Measurements from ENCODE around the gene TBCA. TPM values are rescaled to one million over a fixed set of nuclear protein-coding genes. Genes with fewer than 3 reads are reported as not detected.

TBCA gene
- total and polyA plus RNA-seq, 5 donors from 2014 or later: 94.4 to 285 (median 197) TPM

GRCh38 chr5:77725616-77726015, 50.5 kb downstream of the TBCA start:
- no peaks in the 10 kb centered on the region for H3K9me3 Mint-ChIP-seq
- H3K4me1 ChIP-seq (ENCODE audit: control insufficient read depth, insufficient read depth, low read length, poor library complexity, severe bottlenecking): peaks cover 3% of the 10 kb centered on the region
- H3K27me3 Mint-ChIP-seq: no peaks in the 10 kb centered on the region
- H3K27ac Mint-ChIP-seq: no peak overlapping the region
- no peak overlapping the region for H3K4me3 Mint-ChIP-seq
- peaks cover 20 to 41% (median 31%) of the 10 kb centered on the region in 4 donors for H3K4me1 Mint-ChIP-seq
- no peak overlapping the region for H3K4me3 ChIP-seq (ENCODE audit: low read depth, low read length)
- DNase-seq (no peak), ATAC-seq (ENCODE audit: low read depth in 2 of 2) (no peak)
- no peak overlapping the region for H3K27ac ChIP-seq (ENCODE audit: insufficient read depth, low read length, poor library complexity, severe bottlenecking)
- peaks cover 2% of the 10 kb centered on the region for H3K36me3 Mint-ChIP-seq
- H3K27me3 ChIP-seq (ENCODE audit: control insufficient read depth, insufficient read depth, low read length): no peaks in the 10 kb centered on the region
- H3K9me3 ChIP-seq (ENCODE audit: control insufficient read depth in 2 of 2, low read length in 2 of 2): no peaks in the 10 kb centered on the region
- no peaks in the 10 kb centered on the region for H3K36me3 ChIP-seq (ENCODE audit: control insufficient read depth, insufficient read depth, low read length)

GRCh38 chr5:77724934-77725333, 51.2 kb downstream of the TBCA start:
- H3K27ac Mint-ChIP-seq: no peak overlapping the region
- Histone ChIP-seq H3K36me3 (ENCODE audit: control insufficient read depth, insufficient read depth, low read length) (no peaks in the 10 kb centered on the region), H3K9me3 (ENCODE audit: control insufficient read depth in 2 of 2, low read length in 2 of 2) (no peaks in the 10 kb centered on the region), H3K27ac (ENCODE audit: insufficient read depth, low read length, poor library complexity, severe bottlenecking) (no peak overlapping the region), H3K27me3 (ENCODE audit: control insufficient read depth, insufficient read depth, low read length) (no peaks in the 10 kb centered on the region), H3K4me3 (ENCODE audit: low read depth, low read length) (no peak overlapping the region), H3K4me1 (ENCODE audit: control insufficient read depth, insufficient read depth, low read length, poor library complexity, severe bottlenecking) (peaks cover 3% of the 10 kb centered on the region)
- ATAC-seq (ENCODE audit: low read depth in 2 of 2) (no peak), DNase-seq (no peak)
- H3K4me3 Mint-ChIP-seq: no peak overlapping the region
- H3K4me1 Mint-ChIP-seq: peaks cover 21 to 43% (median 34%) of the 10 kb centered on the region in 4 donors
- no peaks in the 10 kb centered on the region for H3K27me3 Mint-ChIP-seq
- H3K36me3 Mint-ChIP-seq: no peaks in the 10 kb centered on the region
- H3K9me3 Mint-ChIP-seq: no peaks in the 10 kb centered on the region

- DNase-seq: peak in 2 of 3 donors; percentile 6 to 65
- H3K9me3 Mint-ChIP-seq: no peaks in the 10 kb centered on the region
- peaks cover 10% of the 10 kb centered on the region for H3K36me3 Mint-ChIP-seq
- Histone ChIP-seq H3K9me3 (ENCODE audit: control insufficient read depth in 2 of 2, low read length in 2 of 2) (no peaks in the 10 kb centered on the region), H3K27me3 (ENCODE audit: control insufficient read depth, insufficient read depth, low read length) (no peaks in the 10 kb centered on the region), H3K27ac (ENCODE audit: insufficient read depth, low read length, poor library complexity, severe bottlenecking) (peak overlapping the region; percentile 75), H3K4me3 (ENCODE audit: low read depth, low read length) (peak overlapping the region; percentile 54), H3K4me1 (ENCODE audit: control insufficient read depth, insufficient read depth, low read length, poor library complexity, severe bottlenecking) (peaks cover 19% of the 10 kb centered on the region), H3K36me3 (ENCODE audit: control insufficient read depth, insufficient read depth, low read length) (no peaks in the 10 kb centered on the region)
- peak overlapping the region in 3 of 4 donors; percentile 31 to 59 (median 59) for H3K4me3 Mint-ChIP-seq
- no peaks in the 10 kb centered on the region for H3K27me3 Mint-ChIP-seq
- H3K4me1 Mint-ChIP-seq: peaks cover 24 to 59% (median 50%) of the 10 kb centered on the region in 4 donors
- H3K27ac Mint-ChIP-seq: peak overlapping the region; percentile 92 to 98 (median 93)
- peak; percentile 14 to 26 for ATAC-seq (ENCODE audit: low read depth in 2 of 2)
Observed at GRCh38 chr5:77719666-77720363, 56.3 kb downstream of the TBCA start.

- no peaks in the 10 kb centered on the region for H3K27me3 ChIP-seq (ENCODE audit: control insufficient read depth, insufficient read depth, low read length)
- no peaks in the 10 kb centered on the region for H3K9me3 Mint-ChIP-seq
- H3K9me3 ChIP-seq (ENCODE audit: control insufficient read depth in 2 of 2, low read length in 2 of 2): no peaks in the 10 kb centered on the region
- H3K4me3 ChIP-seq (ENCODE audit: low read depth, low read length): peak overlapping the region; percentile 54
- H3K27me3 Mint-ChIP-seq: no peaks in the 10 kb centered on the region
- ATAC-seq (ENCODE audit: low read depth in 2 of 2) (peak; percentile 88 to 94), DNase-seq (peak in 2 of 3 donors; percentile 56 to 91)
- H3K4me1 Mint-ChIP-seq: peaks cover 23 to 58% (median 49%) of the 10 kb centered on the region in 4 donors
- peak overlapping the region; percentile 93 to 98 (median 96) for H3K27ac Mint-ChIP-seq
- H3K36me3 ChIP-seq (ENCODE audit: control insufficient read depth, insufficient read depth, low read length): no peaks in the 10 kb centered on the region
- peak overlapping the region; percentile 75 for H3K27ac ChIP-seq (ENCODE audit: insufficient read depth, low read length, poor library complexity, severe bottlenecking)
- peaks cover 10% of the 10 kb centered on the region for H3K36me3 Mint-ChIP-seq
- H3K4me3 Mint-ChIP-seq: peak overlapping the region; percentile 57 to 86 (median 77)
- H3K4me1 ChIP-seq (ENCODE audit: control insufficient read depth, insufficient read depth, low read length, poor library complexity, severe bottlenecking): peaks cover 17% of the 10 kb centered on the region
Observed at GRCh38 chr5:77718934-77719610, 57.1 kb downstream of the TBCA start.

- ATAC-seq (ENCODE audit: low read depth in 2 of 2) (no peak), DNase-seq (no peak)
- H3K27ac Mint-ChIP-seq: no peak overlapping the region
- Histone ChIP-seq H3K36me3 (ENCODE audit: control insufficient read depth, insufficient read depth, low read length) (peaks cover 28% of the 10 kb centered on the region), H3K27ac (ENCODE audit: insufficient read depth, low read length, poor library complexity, severe bottlenecking) (no peak overlapping the region), H3K9me3 (ENCODE audit: control insufficient read depth in 2 of 2, low read length in 2 of 2) (no peaks in the 10 kb centered on the region), H3K27me3 (ENCODE audit: control insufficient read depth, insufficient read depth, low read length) (no peaks in the 10 kb centered on the region), H3K4me1 (ENCODE audit: control insufficient read depth, insufficient read depth, low read length, poor library complexity, severe bottlenecking) (no peaks in the 10 kb centered on the region), H3K4me3 (ENCODE audit: low read depth, low read length) (no peak overlapping the region)
- H3K36me3 Mint-ChIP-seq: peaks cover 20% of the 10 kb centered on the region
- H3K4me1 Mint-ChIP-seq: peaks cover 12 to 16% (median 14%) of the 10 kb centered on the region in 4 donors
- H3K9me3 Mint-ChIP-seq: no peaks in the 10 kb centered on the region
- no peak overlapping the region for H3K4me3 Mint-ChIP-seq
- no peaks in the 10 kb centered on the region for H3K27me3 Mint-ChIP-seq
Observed at GRCh38 chr5:77709993-77710685, 66.0 kb downstream of the TBCA start.

- no peaks in the 10 kb centered on the region for H3K9me3 ChIP-seq (ENCODE audit: control insufficient read depth in 2 of 2, low read length in 2 of 2)
- H3K27ac Mint-ChIP-seq: no peak overlapping the region
Observed at GRCh38 chr5:77709340-77709739, 66.8 kb downstream of the TBCA start.

GRCh38 chr5:77707791-77708190, 68.3 kb downstream of the TBCA start:
- no peaks in the 10 kb centered on the region for H3K4me1 ChIP-seq (ENCODE audit: control insufficient read depth, insufficient read depth, low read length, poor library complexity, severe bottlenecking)
- no peak overlapping the region for H3K27ac Mint-ChIP-seq
- H3K36me3 Mint-ChIP-seq: peaks cover 34% of the 10 kb centered on the region
- DNase-seq: no peak
- no peaks in the 10 kb centered on the region for H3K9me3 ChIP-seq (ENCODE audit: control insufficient read depth in 2 of 2, low read length in 2 of 2)
- no peak overlapping the region for H3K27ac ChIP-seq (ENCODE audit: insufficient read depth, low read length, poor library complexity, severe bottlenecking)
- H3K36me3 ChIP-seq (ENCODE audit: control insufficient read depth, insufficient read depth, low read length): peaks cover 42% of the 10 kb centered on the region
- ATAC-seq (ENCODE audit: low read depth in 2 of 2): no peak
- no peak overlapping the region for H3K4me3 ChIP-seq (ENCODE audit: low read depth, low read length)
- H3K4me1 Mint-ChIP-seq: peaks cover 6 to 20% (median 17%) of the 10 kb centered on the region in 4 donors
- no peaks in the 10 kb centered on the region for H3K27me3 Mint-ChIP-seq
- no peaks in the 10 kb centered on the region for H3K9me3 Mint-ChIP-seq
- no peak overlapping the region for H3K4me3 Mint-ChIP-seq
- no peaks in the 10 kb centered on the region for H3K27me3 ChIP-seq (ENCODE audit: control insufficient read depth, insufficient read depth, low read length)

More at GRCh38 chr5:77709340-77709739, 66.8 kb downstream of the TBCA start:
- no peaks in the 10 kb centered on the region for H3K9me3 Mint-ChIP-seq
- Histone ChIP-seq H3K27ac (ENCODE audit: insufficient read depth, low read length, poor library complexity, severe bottlenecking) (no peak overlapping the region), H3K4me3 (ENCODE audit: low read depth, low read length) (no peak overlapping the region), H3K27me3 (ENCODE audit: control insufficient read depth, insufficient read depth, low read length) (no peaks in the 10 kb centered on the region), H3K36me3 (ENCODE audit: control insufficient read depth, insufficient read depth, low read length) (peaks cover 36% of the 10 kb centered on the region), H3K4me1 (ENCODE audit: control insufficient read depth, insufficient read depth, low read length, poor library complexity, severe bottlenecking) (no peaks in the 10 kb centered on the region)
- H3K4me3 Mint-ChIP-seq: no peak overlapping the region
- H3K27me3 Mint-ChIP-seq: no peaks in the 10 kb centered on the region
- ATAC-seq (ENCODE audit: low read depth in 2 of 2): no peak
- peaks cover 26% of the 10 kb centered on the region for H3K36me3 Mint-ChIP-seq
- no peak for DNase-seq
- peaks cover 6 to 14% (median 13%) of the 10 kb centered on the region in 4 donors for H3K4me1 Mint-ChIP-seq
